Tibial artery (tissue), 4 donors: ENCODE measurements around the gene GALNTL6.

Experiments
- DNase-seq, 2 donors: peaks; one replicate each; pipeline ENCODE4 v3.0.0-alpha.2; 2019
- H3K27ac ChIP-seq, 2 donors: fragments of 200-600 bp; sonication (generic) in 1 of 2; 1 replicate in 1 of 2; 2 replicates in 1 of 2; pipeline ENCODE4 v1.5.1; 2018 to 2019; ENCODE audit warnings: mild to moderate bottlenecking in 1 of 2
- H3K27me3 ChIP-seq, 2 donors: fragments of 200-600 bp; sonication (generic) in 1 of 2; one replicate each; pipeline versions ENCODE4 v1.5.1 to v1.6.0; 2016 to 2019
- H3K36me3 ChIP-seq, 3 donors: fragments of 200-600 bp; sonication (generic) in 2 of 3; one replicate each; pipeline ENCODE4 v1.5.1; 2016 to 2019; ENCODE audit warnings: mild to moderate bottlenecking in 2 of 3
- H3K4me1 ChIP-seq, 4 donors: fragments of 200-600 bp; sonication (generic) in 2 of 4; 1 replicate in 3 of 4; 2 replicates in 1 of 4; pipeline ENCODE4 v1.5.1; 2016 to 2019
- H3K4me3 ChIP-seq, 2 donors: fragments of 200-600 bp; sonication (generic) in 1 of 2; 1 replicate in 1 of 2; 2 replicates in 1 of 2; pipeline ENCODE4 v1.5.1; 2018 to 2019; ENCODE audit warnings: mild to moderate bottlenecking in 2 of 2
- H3K9me3 ChIP-seq, 3 donors: fragments of 200-600 bp; sonication (generic) in 1 of 3; one replicate each; pipeline ENCODE4 v1.5.1; 2016 to 2019
- CTCF ChIP-seq, 2 experiments: fragments of 200-600 bp in 1 of 2; fragments of 450-650 bp in 1 of 2; IDR thresholded peaks; one replicate each; pipeline ENCODE4 v1.5.1; 2017 to 2019; ENCODE audit warnings: antibody characterized with exemption in 2 of 2, mild to moderate bottlenecking in 1 of 2, moderate library complexity in 1 of 2
- intact Hi-C: fragments of 100-400 bp; cut with DNase I; formaldehyde crosslinking; loops from one replicate; pipeline ENCODE4 v1.15.0; 2023; ENCODE audit warnings: low total_unique reads

Gene GALNTL6

GRCh38 chr4:172652369-172652768 is 839.2 kb downstream of the GALNTL6 start:
- Histone ChIP-seq H3K27me3 (no peaks in the 10 kb centered on the region), H3K4me3 (no peak overlapping the region), H3K27ac (no peak overlapping the region), H3K4me1 (no peaks in the 10 kb centered on the region), H3K36me3 (no peaks in the 10 kb centered on the region), H3K9me3 (no peaks in the 10 kb centered on the region)
- no peak for TF ChIP-seq CTCF (IDR thresholded peaks at IDR 0.05)
- intact Hi-C loops: no loop called here
- DNase-seq: no peak

- no peaks in the 10 kb centered on the region for H3K27me3 ChIP-seq
- no peak overlapping the region for H3K4me3 ChIP-seq
- TF ChIP-seq CTCF (IDR thresholded peaks at IDR 0.05): no peak
- no peak for DNase-seq
- intact Hi-C loops: no loop called here
- no peaks in the 10 kb centered on the region for H3K36me3 ChIP-seq
- H3K4me1 ChIP-seq: no peaks in the 10 kb centered on the region
- no peak overlapping the region for H3K27ac ChIP-seq
- no peaks in the 10 kb centered on the region for H3K9me3 ChIP-seq
Observed at GRCh38 chr4:172653676-172654075, 840.5 kb downstream of the GALNTL6 start.

GRCh38 chr4:172654457-172654856 is 841.3 kb downstream of the GALNTL6 start:
- intact Hi-C loops: no loop called here
- Histone ChIP-seq H3K27ac (no peak overlapping the region), H3K9me3 (no peaks in the 10 kb centered on the region), H3K27me3 (no peaks in the 10 kb centered on the region), H3K36me3 (no peaks in the 10 kb centered on the region), H3K4me1 (no peaks in the 10 kb centered on the region), H3K4me3 (no peak overlapping the region)
- no peak for DNase-seq
- no peak for TF ChIP-seq CTCF (IDR thresholded peaks at IDR 0.05)

DNA sequence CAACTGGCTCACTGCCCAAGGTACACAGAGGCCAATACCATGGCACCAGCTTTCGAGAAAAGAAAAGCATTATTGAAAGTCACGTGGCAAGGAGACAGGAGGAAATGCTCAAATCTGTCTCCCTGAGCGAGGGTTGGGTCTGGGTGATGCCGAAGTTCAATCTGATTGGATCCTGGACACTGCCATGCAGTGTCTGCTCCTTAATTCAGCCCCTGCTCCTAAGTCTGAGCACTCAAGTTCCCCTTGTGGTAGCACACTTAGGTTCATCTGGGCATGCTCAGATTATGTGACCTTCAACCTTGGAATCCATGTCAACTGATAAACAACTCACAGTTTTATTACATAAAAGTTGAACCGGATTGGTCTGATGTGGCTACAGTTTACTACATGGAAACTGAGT is 842.9 kb downstream of the GALNTL6 start:
- Histone ChIP-seq H3K27ac (no peak overlapping the region), H3K4me3 (no peak overlapping the region), H3K27me3 (no peaks in the 10 kb centered on the region), H3K4me1 (no peaks in the 10 kb centered on the region), H3K36me3 (no peaks in the 10 kb centered on the region), H3K9me3 (no peaks in the 10 kb centered on the region)
- DNase-seq: no peak
- no peak for TF ChIP-seq CTCF (IDR thresholded peaks at IDR 0.05)
- intact Hi-C loops: no loop called here

GRCh38 chr4:172657081-172657480 is 843.9 kb downstream of the GALNTL6 start:
- H3K4me1 ChIP-seq: no peaks in the 10 kb centered on the region
- H3K27me3 ChIP-seq: no peaks in the 10 kb centered on the region
- TF ChIP-seq CTCF (IDR thresholded peaks at IDR 0.05): no peak
- no peak for DNase-seq
- no peaks in the 10 kb centered on the region for H3K36me3 ChIP-seq
- no peaks in the 10 kb centered on the region for H3K9me3 ChIP-seq
- intact Hi-C loops: no loop called here
- no peak overlapping the region for H3K4me3 ChIP-seq
- no peak overlapping the region for H3K27ac ChIP-seq

DNA sequence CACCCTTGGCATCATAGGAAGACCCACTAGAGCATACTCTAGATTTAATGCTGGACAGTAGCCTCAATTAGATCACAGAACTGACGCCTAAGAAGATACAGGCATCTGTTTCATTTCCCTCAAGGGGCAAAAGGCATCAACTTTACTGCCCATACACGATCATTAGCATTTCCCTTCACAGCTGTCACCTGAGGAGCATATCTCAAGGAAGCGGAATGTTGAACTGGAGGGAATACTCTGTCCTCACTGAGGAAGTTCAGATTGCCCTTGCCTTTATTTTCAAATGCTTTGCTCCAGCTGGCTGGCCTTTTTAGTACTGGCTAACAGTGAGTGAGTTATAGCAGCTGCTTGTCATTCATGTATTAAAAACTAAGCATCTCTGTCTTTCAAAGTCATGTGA is 847.0 kb downstream of the GALNTL6 start:
- Histone ChIP-seq H3K4me1 (no peaks in the 10 kb centered on the region), H3K9me3 (no peaks in the 10 kb centered on the region), H3K4me3 (no peak overlapping the region), H3K27me3 (no peaks in the 10 kb centered on the region), H3K27ac (no peak overlapping the region), H3K36me3 (no peaks in the 10 kb centered on the region)
- TF ChIP-seq CTCF (IDR thresholded peaks at IDR 0.05): no peak
- intact Hi-C loops: no loop called here
- DNase-seq: no peak
